GM11168 (cell line): ENCODE measurements around the gene ABHD5.

Experiments
- in situ Hi-C: fragments of 300-500 bp; cut with MboI; formaldehyde crosslinking; loops from one replicate; pipeline ENCODE4 v1.12.0; 2022; ENCODE audit warnings: low sequenced_read_pairs; ENCODE audit not compliant: unreplicated experiment

Gene ABHD5

GRCh38 chr3:43753741-43754715 is 63.3 kb downstream of the ABHD5 start:
- in situ Hi-C loops, result no loop called here

DNA sequence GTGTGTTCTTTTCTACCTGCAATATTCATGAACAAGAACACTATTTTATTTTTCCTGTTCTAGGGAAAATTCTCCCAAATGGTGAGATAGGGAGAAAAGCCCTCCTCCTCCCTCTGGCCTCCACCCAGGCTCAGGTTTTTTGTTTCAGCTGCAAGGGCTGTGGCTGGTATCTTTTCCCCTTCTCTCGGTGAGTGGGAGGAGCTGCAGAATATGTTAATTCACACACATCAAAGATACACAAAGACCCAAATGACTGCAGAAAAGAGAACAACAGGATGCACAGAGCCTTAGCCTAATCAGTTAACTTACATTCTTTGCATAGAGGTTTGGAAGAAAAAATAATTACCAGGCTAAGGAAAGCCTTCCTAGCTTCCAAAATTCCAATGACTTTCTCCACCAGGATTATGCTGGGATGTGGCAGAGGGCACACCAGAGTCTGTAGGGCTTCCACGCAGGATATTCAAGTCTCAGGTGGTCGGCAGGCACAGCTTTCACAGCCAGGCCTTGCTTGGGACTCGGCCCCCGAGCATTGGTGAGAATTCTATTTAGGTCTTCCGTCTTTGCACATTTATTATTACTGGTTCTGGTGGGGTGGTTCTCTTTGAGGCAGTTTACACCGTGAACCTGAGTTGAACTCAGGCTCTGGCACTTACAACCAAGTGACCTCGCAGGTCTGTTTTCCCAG is 64.9 kb downstream of the ABHD5 start:
- in situ Hi-C loops, result no loop called here

- in situ Hi-C loops, result no loop called here
These were observed 67.1 kb downstream of the ABHD5 start for GRCh38 chr3:43757666-43758321.

DNA sequence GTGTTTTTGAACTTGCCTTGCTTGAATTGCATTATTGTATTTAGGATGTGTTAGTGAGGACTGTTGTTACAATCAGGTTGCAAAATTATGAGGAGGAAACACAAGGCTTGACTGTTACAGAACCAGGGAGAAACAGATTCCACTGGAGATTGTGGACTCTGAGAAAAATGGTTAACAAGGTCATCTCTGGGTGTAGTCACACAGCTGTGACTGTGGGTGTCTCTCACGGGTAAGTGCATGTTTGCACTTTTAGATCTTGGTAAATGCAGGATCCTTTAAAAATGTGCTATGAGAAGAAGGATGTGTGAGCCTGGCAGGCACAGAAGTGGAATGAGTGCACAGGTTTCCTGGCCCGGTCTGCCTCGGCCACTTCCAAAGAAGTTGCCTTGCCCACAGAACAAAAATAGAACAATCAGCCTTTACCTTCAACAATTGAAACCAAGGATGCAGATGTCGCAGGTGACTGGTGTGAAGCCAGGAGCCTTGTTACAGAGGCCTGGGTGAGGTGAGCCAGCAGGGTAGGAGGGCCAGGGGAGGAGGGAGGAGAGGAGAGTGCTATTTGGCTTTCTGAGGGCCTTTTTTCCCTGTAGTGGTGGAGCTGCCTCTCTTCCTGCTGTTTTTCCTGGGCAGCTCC is 68.0 kb downstream of the ABHD5 start:
- in situ Hi-C loops, result no loop called here

GRCh38 chr3:43759297-43759782 is 68.6 kb downstream of the ABHD5 start:
- in situ Hi-C loops, result no loop called here

DNA sequence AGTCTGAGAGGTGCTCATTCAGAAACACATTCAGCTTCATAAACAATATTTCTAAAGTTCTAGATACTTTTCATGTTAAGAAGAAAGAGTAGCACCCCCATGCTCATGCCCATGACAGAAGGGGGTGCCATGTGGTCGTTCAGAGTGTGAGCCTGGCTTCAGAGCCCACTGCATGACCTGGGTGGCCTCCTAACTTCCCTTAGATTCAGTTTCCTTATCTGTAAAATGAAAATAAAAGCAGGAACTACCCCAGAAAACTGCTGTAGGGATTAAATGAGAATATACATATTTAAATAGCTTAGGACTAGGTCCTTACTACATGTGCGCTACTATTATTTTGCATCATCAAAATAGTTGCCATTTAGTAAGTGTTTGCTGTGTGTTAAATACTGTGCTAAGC is 69.2 kb downstream of the ABHD5 start:
- in situ Hi-C loops, result no loop called here

- in situ Hi-C loops, result no loop called here
These were observed 70.2 kb downstream of the ABHD5 start for GRCh38 chr3:43760938-43761337.

GRCh38 chr3:43762451-43762850 is 71.7 kb downstream of the ABHD5 start:
- in situ Hi-C loops, result no loop called here

DNA sequence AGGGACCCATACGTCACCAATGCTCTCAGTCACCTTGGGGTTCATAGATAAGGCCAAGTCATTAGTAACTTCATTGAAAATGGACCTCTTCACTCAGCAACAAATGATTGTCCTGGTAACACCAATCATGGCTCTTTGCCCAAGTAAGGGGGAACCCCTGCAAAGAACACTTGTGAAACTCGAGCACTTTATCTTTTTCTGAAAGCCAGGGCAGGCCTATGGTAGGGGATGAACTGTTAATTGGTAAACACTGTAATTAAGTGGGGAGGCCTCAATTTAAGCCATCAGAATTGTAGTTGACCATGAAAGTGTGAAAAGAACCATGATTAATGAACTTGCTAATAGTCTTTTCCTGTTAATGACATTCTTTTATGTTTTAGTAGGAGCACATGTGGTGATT is 73.3 kb downstream of the ABHD5 start:
- in situ Hi-C loops, result no loop called here

DNA sequence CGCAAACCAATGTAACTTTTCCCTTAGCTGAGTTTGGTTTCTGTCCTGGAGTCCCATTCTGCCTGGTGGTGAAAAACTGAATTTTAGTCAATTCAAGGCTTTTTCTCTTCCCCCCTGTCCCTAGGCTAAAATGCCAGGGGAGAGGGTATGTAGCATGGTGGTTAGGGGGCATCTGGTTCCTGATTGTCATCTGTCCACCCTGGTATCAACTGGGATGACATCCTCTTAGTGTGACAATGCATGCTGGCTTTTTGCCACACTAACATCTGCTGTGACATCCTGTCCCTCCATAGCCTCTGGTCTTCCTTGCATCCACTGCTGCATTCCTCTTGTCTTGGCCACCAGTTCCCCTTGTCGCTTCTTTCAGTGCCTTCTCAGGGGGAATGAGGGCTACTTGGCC is 73.7 kb downstream of the ABHD5 start:
- in situ Hi-C loops, result no loop called here

GRCh38 chr3:43765521-43765971 is 74.8 kb downstream of the ABHD5 start:
- in situ Hi-C loops, result no loop called here

DNA sequence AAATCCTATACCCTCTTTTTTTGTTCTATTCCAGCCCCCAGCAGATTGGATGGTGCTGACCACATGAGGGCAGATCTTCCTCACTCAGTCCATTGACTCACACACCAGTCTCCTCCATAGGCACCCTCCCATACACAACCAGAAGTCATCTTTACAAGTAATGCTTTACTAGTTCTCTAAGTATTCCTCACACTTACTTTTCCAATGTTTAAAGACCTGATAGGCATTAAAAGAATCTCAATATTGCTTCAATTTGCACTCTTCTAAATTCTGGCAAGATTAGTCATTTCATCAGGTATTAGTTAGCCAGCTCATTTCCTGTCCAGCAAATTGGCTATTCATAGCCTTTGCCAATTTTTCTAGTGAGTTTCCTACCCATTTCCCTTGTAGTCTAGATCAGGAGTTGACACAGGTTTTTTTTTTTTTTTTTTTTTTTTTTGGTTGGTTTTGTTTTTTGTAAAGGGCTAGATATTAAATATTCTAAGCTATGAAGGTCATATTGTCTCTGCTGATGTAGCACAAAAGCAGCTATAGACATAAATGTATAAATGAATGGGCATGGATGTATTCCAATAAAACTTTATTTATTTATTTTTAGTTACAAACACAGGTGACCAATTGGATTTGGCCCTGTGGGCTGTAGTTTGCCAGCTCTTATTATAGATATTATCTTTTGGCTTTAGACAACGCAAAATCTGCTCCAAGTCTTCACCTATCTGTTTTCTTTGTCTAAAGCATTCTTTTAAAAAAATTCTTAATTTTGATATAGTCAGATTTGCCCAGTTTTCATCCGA is 76.1 kb downstream of the ABHD5 start:
- in situ Hi-C loops, result no loop called here

DNA sequence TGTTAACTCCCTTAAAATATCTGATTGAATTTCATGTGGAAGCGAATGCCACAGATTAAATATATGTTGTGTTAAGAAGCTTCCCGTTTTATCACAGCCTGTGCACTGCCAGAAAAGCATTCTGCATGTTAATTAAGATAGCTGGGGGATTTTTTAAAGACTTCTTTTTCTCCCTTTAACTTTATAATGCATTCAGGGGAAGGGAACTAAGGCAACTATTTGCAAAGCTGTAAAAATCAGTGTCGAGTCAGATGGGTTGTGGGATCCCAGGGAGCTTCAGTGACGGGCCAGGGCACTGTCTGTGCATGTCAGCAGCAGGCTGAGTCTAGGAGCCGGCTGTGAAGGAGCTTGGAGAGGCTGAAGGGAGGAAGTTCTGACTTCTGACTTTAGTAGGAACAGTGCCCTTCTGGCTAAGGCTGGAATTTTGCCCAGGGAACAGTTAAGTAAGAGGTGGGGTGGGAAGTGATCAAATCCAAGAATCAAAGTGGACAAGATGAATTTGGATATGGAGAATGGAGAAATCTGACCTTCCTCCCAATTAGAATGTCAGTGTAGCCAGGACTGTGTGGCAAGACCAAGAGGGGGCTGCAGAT is 77.7 kb downstream of the ABHD5 start:
- in situ Hi-C loops, result no loop called here

- in situ Hi-C loops, result no loop called here
These were observed 78.6 kb downstream of the ABHD5 start for GRCh38 chr3:43769097-43769884.

GRCh38 chr3:43769885-43770425 is 79.2 kb downstream of the ABHD5 start:
- in situ Hi-C loops, result no loop called here

DNA sequence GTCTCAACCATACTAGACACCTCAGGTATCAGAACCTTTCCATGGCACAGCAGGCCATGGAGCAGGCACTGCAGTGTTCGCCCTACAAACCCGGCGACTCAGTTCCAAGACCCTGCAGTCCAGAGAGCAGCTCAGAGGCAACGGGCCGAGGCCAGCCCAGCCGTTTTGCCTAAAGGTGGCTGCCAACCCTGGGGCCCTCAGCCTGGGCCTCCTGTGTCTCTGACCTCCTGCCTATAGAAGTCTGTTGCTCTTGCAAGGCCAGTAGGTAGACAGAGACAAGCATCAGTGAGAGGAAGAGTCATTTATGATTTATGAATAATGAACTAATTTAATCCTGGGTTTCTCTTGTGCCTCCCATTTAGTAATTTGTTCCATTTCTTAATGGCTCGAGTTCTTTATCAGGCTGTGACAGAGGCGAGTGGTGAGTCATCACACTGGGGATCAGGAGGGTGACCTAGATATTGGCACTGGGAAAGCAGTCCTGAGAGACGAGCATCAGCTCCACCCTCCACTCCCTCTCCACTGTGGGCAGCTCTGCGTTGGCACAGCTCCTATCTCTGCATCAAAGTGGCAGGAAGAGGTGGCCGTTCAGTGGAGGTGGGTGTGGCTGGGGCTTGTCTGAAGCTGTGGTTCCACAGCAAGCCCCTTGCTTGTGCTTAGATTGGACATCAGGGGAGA is 79.8 kb downstream of the ABHD5 start:
- in situ Hi-C loops, result no loop called here

- in situ Hi-C loops, result no loop called here
These were observed 80.9 kb downstream of the ABHD5 start for GRCh38 chr3:43771610-43772009.
